ENCODE data around the gene ANKMY1. TPM values are rescaled to one million over a fixed set of nuclear protein-coding genes. Genes with fewer than 3 reads are reported as not detected.

Gene ANKMY1
- total and polyA plus RNA-seq, 2 of the 13 experiments (the other 11 are each of a cell fraction or from before 2014, with no cell fraction given) = 11.7 to 18.8 TPM

- TF ChIP-seq ZBTB14 (CRISPR knock-in tag; IDR thresholded peaks at IDR 0.05) (no peak), HIC2 (CRISPR knock-in tag; IDR thresholded peaks at IDR 0.05; ENCODE audit: low read depth) (no peak), SRSF4 (IDR thresholded peaks at IDR 0.05; ENCODE audit: low read depth, low read length, poor library complexity, severe bottlenecking) (no peak), GRHL1 (CRISPR knock-in tag; conservative IDR thresholded peaks at IDR 0.05) (no peak), REL (CRISPR knock-in tag; conservative IDR thresholded peaks at IDR 0.05) (no peak), ZNF44 (CRISPR knock-in tag; IDR thresholded peaks at IDR 0.05) (0 out of 2 replicates have a peak, but pooled peaks have one; percentile 49), ZGPAT (CRISPR knock-in tag; IDR thresholded peaks at IDR 0.05) (no peak), PAF1 (CRISPR knock-in tag; IDR thresholded peaks at IDR 0.05) (no peak), ONECUT2 (CRISPR knock-in tag; IDR thresholded peaks at IDR 0.05) (no peak), RAD21 (CRISPR knock-in tag; IDR thresholded peaks at IDR 0.05) (no peak), TMF1 (CRISPR knock-in tag; IDR thresholded peaks at IDR 0.05; ENCODE audit: low read depth) (no peak; the same call in 1 of the 2 replicates)
- TF ChIP-seq, protein P1, sequence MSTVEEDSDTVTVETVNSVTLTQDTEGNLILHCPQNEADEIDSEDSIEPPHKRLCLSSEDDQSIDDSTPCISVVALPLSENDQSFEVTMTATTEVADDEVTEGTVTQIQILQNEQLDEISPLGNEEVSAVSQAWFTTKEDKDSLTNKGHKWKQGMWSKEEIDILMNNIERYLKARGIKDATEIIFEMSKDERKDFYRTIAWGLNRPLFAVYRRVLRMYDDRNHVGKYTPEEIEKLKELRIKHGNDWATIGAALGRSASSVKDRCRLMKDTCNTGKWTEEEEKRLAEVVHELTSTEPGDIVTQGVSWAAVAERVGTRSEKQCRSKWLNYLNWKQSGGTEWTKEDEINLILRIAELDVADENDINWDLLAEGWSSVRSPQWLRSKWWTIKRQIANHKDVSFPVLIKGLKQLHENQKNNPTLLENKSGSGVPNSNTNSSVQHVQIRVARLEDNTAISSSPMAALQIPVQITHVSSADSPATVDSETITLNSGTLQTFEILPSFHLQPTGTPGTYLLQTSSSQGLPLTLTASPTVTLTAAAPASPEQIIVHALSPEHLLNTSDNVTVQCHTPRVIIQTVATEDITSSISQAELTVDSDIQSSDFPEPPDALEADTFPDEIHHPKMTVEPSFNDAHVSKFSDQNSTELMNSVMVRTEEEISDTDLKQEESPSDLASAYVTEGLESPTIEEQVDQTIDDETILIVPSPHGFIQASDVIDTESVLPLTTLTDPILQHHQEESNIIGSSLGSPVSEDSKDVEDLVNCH (CRISPR knock-in tag; IDR thresholded peaks at IDR 0.05) = no peak
- TF ChIP-seq, protein P2, sequence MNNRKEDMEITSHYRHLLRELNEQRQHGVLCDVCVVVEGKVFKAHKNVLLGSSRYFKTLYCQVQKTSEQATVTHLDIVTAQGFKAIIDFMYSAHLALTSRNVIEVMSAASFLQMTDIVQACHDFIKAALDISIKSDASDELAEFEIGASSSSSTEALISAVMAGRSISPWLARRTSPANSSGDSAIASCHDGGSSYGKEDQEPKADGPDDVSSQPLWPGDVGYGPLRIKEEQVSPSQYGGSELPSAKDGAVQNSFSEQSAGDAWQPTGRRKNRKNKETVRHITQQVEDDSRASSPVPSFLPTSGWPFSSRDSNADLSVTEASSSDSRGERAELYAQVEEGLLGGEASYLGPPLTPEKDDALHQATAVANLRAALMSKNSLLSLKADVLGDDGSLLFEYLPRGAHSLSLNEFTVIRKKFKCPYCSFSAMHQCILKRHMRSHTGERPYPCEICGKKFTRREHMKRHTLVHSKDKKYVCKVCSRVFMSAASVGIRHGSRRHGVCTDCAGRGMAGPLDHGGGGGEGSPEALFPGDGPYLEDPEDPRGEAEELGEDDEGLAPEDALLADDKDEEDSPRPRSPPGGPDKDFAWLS (CRISPR knock-in tag; IDR thresholded peaks at IDR 0.05; ENCODE audit: borderline replicate concordance) = no peak
These were observed 29.4 kb upstream of the ANKMY1 start (continued) for GRCh38 chr2:240586919-240587800.

Data from HepG2 (cell line).